HG03139 (cell line): ENCODE measurements around the gene F2.
"Not testable (repeated sequence)": the region's sequence is repeated elsewhere in the genome, so short reads cannot be mapped to it uniquely, and the experiment has no call there.

Source experiments
- ATAC-seq: cut with Tn5 transposase; IDR thresholded peaks from one replicate; pipeline ENCODE4 v1.9.1; 2021; ENCODE audit not compliant: unreplicated experiment

Gene F2

GRCh38 chr11:46684367-46684766, 34.6 kb upstream of the F2 start:
- ATAC-seq = no peak

GRCh38 chr11:46686886-46687795, 31.9 kb upstream of the F2 start:
- no peak for ATAC-seq

- no peak for ATAC-seq
Measured at GRCh38 chr11:46690702-46691101, 28.3 kb upstream of the F2 start.

GRCh38 chr11:46692450-46692849, 26.6 kb upstream of the F2 start:
- no peak for ATAC-seq

- no peak for ATAC-seq
Measured at GRCh38 chr11:46693597-46694012, 25.4 kb upstream of the F2 start.

GRCh38 chr11:46694072-46694471, 24.9 kb upstream of the F2 start:
- no peak for ATAC-seq

GRCh38 chr11:46694607-46695006, 24.4 kb upstream of the F2 start:
- no peak for ATAC-seq

- no peak for ATAC-seq
Measured at GRCh38 chr11:46695345-46696211, 23.4 kb upstream of the F2 start.

- ATAC-seq = no peak
Measured at GRCh38 chr11:46696212-46696558, 22.8 kb upstream of the F2 start.

- no peak for ATAC-seq
Measured at GRCh38 chr11:46697303-46697702, 21.7 kb upstream of the F2 start.

GRCh38 chr11:46697723-46698122, 21.3 kb upstream of the F2 start:
- ATAC-seq = no peak

- no peak for ATAC-seq
Measured at GRCh38 chr11:46698597-46698996, 20.4 kb upstream of the F2 start.

- peak; percentile 83 for ATAC-seq
Measured at GRCh38 chr11:46700241-46701077, 18.6 kb upstream of the F2 start, which contains the start of the genes ARHGAP1 and ZNF408. Gene ARHGAP1, minus strand, starts transcription at chr11:46700619. Its CDS starts 4,512 bp downstream, at chr11:46696107. Gene ZNF408, plus strand, starts transcription at chr11:46701031. Its CDS starts 17 bp downstream, at chr11:46701048.

- no peak for ATAC-seq
Measured at GRCh38 chr11:46701078-46701654, 17.8 kb upstream of the F2 start.

- ATAC-seq = no peak
Measured at GRCh38 chr11:46705070-46705688, 13.8 kb upstream of the F2 start.

GRCh38 chr11:46706886-46707285, 12.1 kb upstream of the F2 start:
- no peak for ATAC-seq

GRCh38 chr11:46709351-46709750, 9.7 kb upstream of the F2 start:
- ATAC-seq = not testable (repeated sequence)

GRCh38 chr11:46710821-46711269, 8.2 kb upstream of the F2 start:
- no peak for ATAC-seq

GRCh38 chr11:46711303-46711702, 7.7 kb upstream of the F2 start:
- ATAC-seq = no peak
